ENCODE measurements around the gene OR10J1.

Gene OR10J1

DNA sequence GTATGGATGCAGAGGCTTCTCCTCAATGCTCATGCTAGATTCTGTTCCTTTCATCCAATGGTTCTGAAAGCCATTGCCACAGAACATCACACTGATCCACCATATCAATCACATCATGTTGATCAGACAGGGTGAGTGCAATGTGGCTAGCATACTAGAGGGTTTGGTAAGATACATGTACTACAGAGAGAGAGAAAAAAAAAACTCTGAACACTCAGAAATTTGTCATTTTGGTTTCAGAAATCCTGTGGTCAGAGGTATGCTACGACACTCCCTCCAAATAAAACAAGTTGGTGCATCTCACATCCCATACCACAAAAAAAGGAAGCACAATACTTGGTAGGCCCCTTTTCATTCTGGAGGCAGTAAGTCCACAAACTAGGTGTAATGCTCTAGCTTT lies 35.4 kb downstream of the OR10J1 start:
- Histone ChIP-seq H3K9me3 (ENCODE audit: control insufficient read depth, insufficient read depth, low read length) (no peaks in the 10 kb centered on the region), H4K20me1 (ENCODE audit: control insufficient read depth, insufficient read depth, low read depth, low read length) (no peaks in the 10 kb centered on the region), H3K36me3 (ENCODE audit: control insufficient read depth, low read length) (no peaks in the 10 kb centered on the region), H3K4me3 (ENCODE audit: low read length) (no peak overlapping the region), H3K27me3 (ENCODE audit: control insufficient read depth, low read length) (no peaks in the 10 kb centered on the region), H3K9me2 (replicated peaks; ENCODE audit: control insufficient read depth, low read length) (no peaks in the 10 kb centered on the region), H3K4me1 (ENCODE audit: control insufficient read depth, low read length) (no peaks in the 10 kb centered on the region), H3K79me2 (ENCODE audit: control insufficient read depth, low read length) (no peaks in the 10 kb centered on the region), H3K27ac (ENCODE audit: low read depth, low read length) (no peak overlapping the region), H3K4me2 (ENCODE audit: low read length) (no peak overlapping the region), H3F3A (ENCODE audit: control insufficient read depth, insufficient read depth) (no peaks in the 10 kb centered on the region)
- TF ChIP-seq EZH2phosphoT487 (IDR thresholded peaks at IDR 0.05; ENCODE audit: borderline replicate concordance, low read length) = no peak
- TF ChIP-seq, protein P1, sequence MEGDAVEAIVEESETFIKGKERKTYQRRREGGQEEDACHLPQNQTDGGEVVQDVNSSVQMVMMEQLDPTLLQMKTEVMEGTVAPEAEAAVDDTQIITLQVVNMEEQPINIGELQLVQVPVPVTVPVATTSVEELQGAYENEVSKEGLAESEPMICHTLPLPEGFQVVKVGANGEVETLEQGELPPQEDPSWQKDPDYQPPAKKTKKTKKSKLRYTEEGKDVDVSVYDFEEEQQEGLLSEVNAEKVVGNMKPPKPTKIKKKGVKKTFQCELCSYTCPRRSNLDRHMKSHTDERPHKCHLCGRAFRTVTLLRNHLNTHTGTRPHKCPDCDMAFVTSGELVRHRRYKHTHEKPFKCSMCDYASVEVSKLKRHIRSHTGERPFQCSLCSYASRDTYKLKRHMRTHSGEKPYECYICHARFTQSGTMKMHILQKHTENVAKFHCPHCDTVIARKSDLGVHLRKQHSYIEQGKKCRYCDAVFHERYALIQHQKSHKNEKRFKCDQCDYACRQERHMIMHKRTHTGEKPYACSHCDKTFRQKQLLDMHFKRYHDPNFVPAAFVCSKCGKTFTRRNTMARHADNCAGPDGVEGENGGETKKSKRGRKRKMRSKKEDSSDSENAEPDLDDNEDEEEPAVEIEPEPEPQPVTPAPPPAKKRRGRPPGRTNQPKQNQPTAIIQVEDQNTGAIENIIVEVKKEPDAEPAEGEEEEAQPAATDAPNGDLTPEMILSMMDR (IDR thresholded peaks at IDR 0.05; ENCODE audit: low read depth, low read length, poor library complexity, severe bottlenecking) = no peak

DNA sequence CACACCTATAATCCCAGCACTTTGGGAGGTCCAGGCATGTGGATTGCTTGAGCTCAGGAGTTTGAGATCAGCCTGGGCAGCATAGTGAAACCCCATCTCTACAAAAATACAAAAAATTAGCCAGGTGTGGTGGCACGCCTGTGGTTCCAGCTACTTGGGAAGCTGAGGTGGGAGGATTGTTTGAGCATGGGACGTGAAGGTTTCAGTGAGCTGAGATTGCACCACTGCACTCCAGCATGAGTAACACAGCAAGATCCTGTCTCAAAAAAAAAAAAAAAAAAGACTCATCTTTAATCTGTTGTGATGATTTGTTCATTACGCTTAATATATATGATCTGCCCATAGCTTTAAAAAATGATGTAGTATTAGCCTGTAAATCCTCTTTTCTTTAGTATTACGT lies 44.0 kb downstream of the OR10J1 start:
- H3F3A ChIP-seq (ENCODE audit: control insufficient read depth, insufficient read depth) = no peaks in the 10 kb centered on the region
- H3K4me1 ChIP-seq (ENCODE audit: control insufficient read depth, low read length) = no peaks in the 10 kb centered on the region
- H3K9me2 ChIP-seq (replicated peaks; ENCODE audit: control insufficient read depth, low read length) = no peaks in the 10 kb centered on the region
- no peaks in the 10 kb centered on the region for H4K20me1 ChIP-seq (ENCODE audit: control insufficient read depth, insufficient read depth, low read depth, low read length)
- no peak overlapping the region for H3K27ac ChIP-seq (ENCODE audit: low read depth, low read length)
- H3K4me2 ChIP-seq (ENCODE audit: low read length) = no peak overlapping the region
- no peak overlapping the region for H3K4me3 ChIP-seq (ENCODE audit: low read length)
- H3K36me3 ChIP-seq (ENCODE audit: control insufficient read depth, low read length) = no peaks in the 10 kb centered on the region
- TF ChIP-seq, protein P1 (IDR thresholded peaks at IDR 0.05; ENCODE audit: low read depth, low read length, poor library complexity, severe bottlenecking) = no peak
- no peak for TF ChIP-seq EZH2phosphoT487 (IDR thresholded peaks at IDR 0.05; ENCODE audit: borderline replicate concordance, low read length)
- no peaks in the 10 kb centered on the region for H3K27me3 ChIP-seq (ENCODE audit: control insufficient read depth, low read length)
- no peaks in the 10 kb centered on the region for H3K79me2 ChIP-seq (ENCODE audit: control insufficient read depth, low read length)
- no peaks in the 10 kb centered on the region for H3K9me3 ChIP-seq (ENCODE audit: control insufficient read depth, insufficient read depth, low read length)
